Activated CD4-positive, alpha-beta T cell treated with anti-CD3 and anti-CD28 coated beads for 36 hours (primary cell): ENCODE measurements around the gene TAC1. TPM values are rescaled to one million over a fixed set of nuclear protein-coding genes. Genes with fewer than 3 reads are reported as not detected.

ENCODE experiments used
- ATAC-seq: fragments of 200-7000 bp; cut with Tn5 transposase; one replicate; pipeline ENCODE4 v1.10.0; 2021; ENCODE audit warnings: mild to moderate bottlenecking, moderate library complexity
- CTCF ChIA-PET: fragments of 350-600 bp; sonication (Branson Sonifier 250); formaldehyde crosslinking; loops from one replicate; lab custom pipeline; 2021; ENCODE audit warnings: antibody characterized with exemption; lab: Charles Lee
- POLR2A ChIA-PET: fragments of 350-600 bp; sonication (Branson Sonifier 250); formaldehyde crosslinking; loops from one replicate; lab custom pipeline; 2021; ENCODE audit warnings: antibody characterized with exemption, inconsistent platforms; lab: Charles Lee
- DNase-seq: peaks from one replicate; pipeline ENCODE4 v3.0.0-alpha.2; 2020
- H3K27ac Mint-ChIP-seq: one replicate; pipeline ENCODE4 v1.8.0; 2021; ENCODE audit warnings: mixed read lengths
- H3K27me3 Mint-ChIP-seq: one replicate; pipeline ENCODE4 v1.8.0; 2021; ENCODE audit warnings: mixed read lengths
- H3K36me3 Mint-ChIP-seq: one replicate; pipeline ENCODE4 v1.8.0; 2021; ENCODE audit warnings: low read depth, mixed read lengths
- H3K4me1 Mint-ChIP-seq: one replicate; pipeline ENCODE4 v1.8.0; 2021; ENCODE audit warnings: mixed read lengths
- H3K4me3 Mint-ChIP-seq: one replicate; pipeline ENCODE4 v1.8.0; 2021; ENCODE audit warnings: mild to moderate bottlenecking, moderate library complexity, mixed read lengths
- H3K9me3 Mint-ChIP-seq: one replicate; pipeline ENCODE4 v1.8.0; 2021; ENCODE audit warnings: low read depth, mixed read lengths
- intact Hi-C, 2 experiments: fragments of 100-400 bp; cut with DNase I in 1 of 2; cut with micrococcal nuclease in 1 of 2; formaldehyde crosslinking; loops; one replicate each; pipeline versions ENCODE4 v1.14.2 to v1.15.1; 2022 to 2024; cut with DNase I, micrococcal nuclease
- total RNA-seq, 2 experiments: library from RNA; stranded (reverse); gene quantifications; one replicate each; pipeline ENCODE4 v1.2.3, GENCODE V29; 2021

The TAC1 gene, protein sequence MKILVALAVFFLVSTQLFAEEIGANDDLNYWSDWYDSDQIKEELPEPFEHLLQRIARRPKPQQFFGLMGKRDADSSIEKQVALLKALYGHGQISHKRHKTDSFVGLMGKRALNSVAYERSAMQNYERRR
- total RNA-seq = under 1 TPM; 0.54 to 0.62 TPM

DNA sequence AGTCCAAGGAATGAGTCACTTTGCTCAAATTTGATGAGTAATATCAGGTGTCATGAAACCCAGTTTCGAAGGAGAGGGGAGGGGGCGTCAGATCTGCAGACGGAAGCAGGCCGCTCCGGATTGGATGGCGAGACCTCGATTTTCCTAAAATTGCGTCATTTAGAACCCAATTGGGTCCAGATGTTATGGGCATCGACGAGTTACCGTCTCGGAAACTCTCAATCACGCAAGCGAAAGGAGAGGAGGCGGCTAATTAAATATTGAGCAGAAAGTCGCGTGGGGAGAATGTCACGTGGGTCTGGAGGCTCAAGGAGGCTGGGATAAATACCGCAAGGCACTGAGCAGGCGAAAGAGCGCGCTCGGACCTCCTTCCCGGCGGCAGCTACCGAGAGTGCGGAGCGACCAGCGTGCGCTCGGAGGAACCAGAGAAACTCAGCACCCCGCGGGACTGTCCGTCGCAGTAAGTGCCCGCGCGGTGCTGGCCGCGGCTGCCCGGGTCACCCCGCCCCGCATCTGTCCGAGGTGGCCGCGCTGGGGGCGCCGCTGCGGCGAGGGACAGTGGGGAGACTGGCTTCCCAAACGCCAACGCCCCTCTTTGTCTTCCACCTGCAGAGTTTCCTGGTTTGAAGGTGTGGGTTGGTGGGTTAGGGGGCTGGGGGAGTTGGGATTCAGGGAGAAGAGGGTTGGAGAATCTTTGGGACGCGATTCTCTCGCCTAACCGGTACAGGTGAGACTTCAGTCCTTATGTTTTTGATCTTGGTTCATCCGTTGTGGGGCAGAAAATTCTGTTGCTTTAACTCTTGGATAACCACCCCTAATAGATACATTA lies at the start of gene TAC1:
TAC1 (plus strand) TSS at position 351 of the 829 bp plus-strand sequence. CDS start 527 bp downstream, outside the sequence.
- H3K4me3 Mint-ChIP-seq = peak within 1 kb of the TSS; percentile 27

GRCh38 chr7:97685952-97686351 lies 45.9 kb upstream of the TAC1 start:
- no peak overlapping the region for H3K4me3 Mint-ChIP-seq
- POLR2A ChIA-PET = no interaction called here
- ATAC-seq = no peak

More for the DNA sequence above, at the start of gene TAC1:
- ChIA-PET CTCF (no interaction called here), POLR2A (interaction anchor here (0.7 kb wide), 1 partner anchor 140 kb away, joined by 3 read pairs; the partner anchor contains the start of gene ASNS)
- Mint-ChIP-seq H3K9me3 (no peaks in the 10 kb centered on the region), H3K4me1 (peaks cover 25% of the 10 kb centered on the region), H3K36me3 (no peaks in the 10 kb centered on the region), H3K27me3 (peaks cover 58% of the 10 kb centered on the region), H3K27ac (no peak within 1 kb of the TSS)
- intact Hi-C loops = loop anchor here in 1 of 2 experiments (5.0 to 10.0 kb wide), 2 partner anchors 707 to 735 kb away; partner anchors contain the start of gene DLX5
- ATAC-seq (no peak), DNase-seq (peak; percentile 20)

DNA sequence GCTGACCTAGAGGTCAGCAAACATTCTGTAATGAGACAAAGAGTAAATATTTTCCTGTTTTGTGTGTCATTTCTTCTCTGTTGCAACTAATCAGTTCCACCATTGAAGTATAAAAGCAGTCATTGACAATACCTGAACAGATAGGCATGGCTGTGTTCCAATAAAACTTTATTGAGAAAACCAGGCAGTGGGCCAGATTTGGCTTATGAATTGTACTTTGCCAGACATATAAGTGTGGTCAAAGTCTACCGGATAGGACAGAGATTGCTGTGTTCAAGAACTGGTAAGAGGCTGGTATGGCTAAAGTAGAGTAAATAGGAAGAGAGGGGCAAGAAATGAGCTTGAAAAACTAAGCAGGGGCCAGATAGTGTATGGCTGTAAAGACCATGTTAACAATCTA lies 38.3 kb upstream of the TAC1 start:
- ATAC-seq (no peak), DNase-seq (no peak)
- no peak overlapping the region for H3K27ac Mint-ChIP-seq
- intact Hi-C loops = no loop called here
- H3K36me3 Mint-ChIP-seq = no peaks in the 10 kb centered on the region
- no peaks in the 10 kb centered on the region for H3K9me3 Mint-ChIP-seq
- H3K27me3 Mint-ChIP-seq = peaks cover 3% of the 10 kb centered on the region
- no peak overlapping the region for H3K4me3 Mint-ChIP-seq
- H3K4me1 Mint-ChIP-seq = no peaks in the 10 kb centered on the region
- ChIA-PET POLR2A (no interaction called here), CTCF (no interaction called here)

More at GRCh38 chr7:97685952-97686351, 45.9 kb upstream of the TAC1 start:
- Mint-ChIP-seq H3K36me3 (no peaks in the 10 kb centered on the region), H3K9me3 (no peaks in the 10 kb centered on the region), H3K4me1 (no peaks in the 10 kb centered on the region), H3K27me3 (peaks cover 4% of the 10 kb centered on the region), H3K27ac (no peak overlapping the region)
- intact Hi-C loops = no loop called here
- no peak for DNase-seq
- CTCF ChIA-PET = no interaction called here

DNA sequence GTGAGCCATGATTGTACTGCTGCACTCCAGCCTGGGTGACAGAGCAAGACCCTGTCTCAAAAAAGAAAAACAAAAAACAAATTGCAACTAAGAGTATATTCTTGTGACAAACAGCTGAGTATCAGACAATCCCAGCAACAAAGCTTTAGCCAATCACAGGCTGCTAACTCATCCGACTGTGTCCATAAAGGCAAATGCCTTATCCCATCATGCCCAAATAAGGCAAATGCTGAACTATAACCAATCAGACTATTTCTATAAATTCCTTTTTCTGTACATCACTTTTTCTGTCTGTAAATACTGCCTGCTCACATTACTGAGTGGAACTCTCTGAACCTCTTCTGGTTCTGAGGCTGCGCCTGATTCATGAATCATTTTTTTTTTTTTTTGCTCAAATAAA lies 37.5 kb upstream of the TAC1 start:
- no peaks in the 10 kb centered on the region for H3K9me3 Mint-ChIP-seq
- POLR2A ChIA-PET = no interaction called here
- no peaks in the 10 kb centered on the region for H3K36me3 Mint-ChIP-seq
- H3K27ac Mint-ChIP-seq = no peak overlapping the region
- peaks cover 6% of the 10 kb centered on the region for H3K27me3 Mint-ChIP-seq
- CTCF ChIA-PET = no interaction called here
- intact Hi-C loops = no loop called here
- no peak overlapping the region for H3K4me3 Mint-ChIP-seq
- no peaks in the 10 kb centered on the region for H3K4me1 Mint-ChIP-seq
- no peak for DNase-seq
- ATAC-seq = no peak

DNA sequence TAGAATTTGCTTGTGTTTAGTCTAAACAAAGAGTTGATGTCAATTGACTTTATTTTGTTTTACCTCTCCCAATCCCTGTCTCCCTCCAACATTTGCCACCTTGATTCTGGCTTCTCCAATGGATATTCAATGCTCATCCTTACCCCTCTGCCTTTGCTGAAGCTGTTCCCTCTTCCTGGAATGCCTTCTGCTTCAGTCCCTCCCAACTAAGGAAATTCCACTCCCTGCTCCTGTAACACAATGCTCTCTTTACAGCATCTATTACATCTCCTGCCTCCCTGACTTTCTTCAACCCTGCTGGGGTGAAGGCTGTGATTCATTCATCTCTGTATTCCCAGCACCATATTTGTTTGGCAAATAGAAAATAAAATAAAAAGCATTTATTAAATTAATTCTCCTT lies 34.5 kb upstream of the TAC1 start:
- CTCF ChIA-PET = no interaction called here
- H3K4me1 Mint-ChIP-seq = no peaks in the 10 kb centered on the region
- peaks cover 6% of the 10 kb centered on the region for H3K27me3 Mint-ChIP-seq
- H3K27ac Mint-ChIP-seq = no peak overlapping the region
- no peaks in the 10 kb centered on the region for H3K36me3 Mint-ChIP-seq
- POLR2A ChIA-PET = no interaction called here
- no peak for ATAC-seq
- DNase-seq = no peak
- peaks cover 5% of the 10 kb centered on the region for H3K9me3 Mint-ChIP-seq
- intact Hi-C loops = no loop called here
- H3K4me3 Mint-ChIP-seq = no peak overlapping the region

GRCh38 chr7:97722386-97722785 lies 9.5 kb upstream of the TAC1 start:
- H3K27me3 Mint-ChIP-seq = peaks cover 4% of the 10 kb centered on the region
- H3K4me1 Mint-ChIP-seq = no peaks in the 10 kb centered on the region
- no peak for ATAC-seq
- CTCF ChIA-PET = no interaction called here
- no peaks in the 10 kb centered on the region for H3K9me3 Mint-ChIP-seq
- H3K27ac Mint-ChIP-seq = no peak overlapping the region
- no peak for DNase-seq
- no peak overlapping the region for H3K4me3 Mint-ChIP-seq
- H3K36me3 Mint-ChIP-seq = no peaks in the 10 kb centered on the region
- intact Hi-C loops = no loop called here
- POLR2A ChIA-PET = no interaction called here

GRCh38 chr7:97732565-97733275 lies 834 bp downstream of the TAC1 start:
- no peak for ATAC-seq
- no peak overlapping the region for H3K27ac Mint-ChIP-seq
- ChIA-PET POLR2A (interaction anchor here (0.7 kb wide), 1 partner anchor 139 kb away, joined by 3 read pairs; the partner anchor contains the start of gene ASNS), CTCF (no interaction called here)
- H3K27me3 Mint-ChIP-seq = peaks cover 58% of the 10 kb centered on the region
- intact Hi-C loops = loop anchor here in 1 of 2 experiments (5.0 to 10.0 kb wide), 2 partner anchors 708 to 735 kb away; partner anchors contain the start of gene DLX5
- H3K36me3 Mint-ChIP-seq = no peaks in the 10 kb centered on the region
- H3K4me1 Mint-ChIP-seq = peaks cover 25% of the 10 kb centered on the region
- H3K4me3 Mint-ChIP-seq = peak overlapping the region; percentile 15
- H3K9me3 Mint-ChIP-seq = no peaks in the 10 kb centered on the region
- DNase-seq = no peak

GRCh38 chr7:97733276-97734161 lies 1.6 kb downstream of the TAC1 start:
- no peaks in the 10 kb centered on the region for H3K36me3 Mint-ChIP-seq

DNA sequence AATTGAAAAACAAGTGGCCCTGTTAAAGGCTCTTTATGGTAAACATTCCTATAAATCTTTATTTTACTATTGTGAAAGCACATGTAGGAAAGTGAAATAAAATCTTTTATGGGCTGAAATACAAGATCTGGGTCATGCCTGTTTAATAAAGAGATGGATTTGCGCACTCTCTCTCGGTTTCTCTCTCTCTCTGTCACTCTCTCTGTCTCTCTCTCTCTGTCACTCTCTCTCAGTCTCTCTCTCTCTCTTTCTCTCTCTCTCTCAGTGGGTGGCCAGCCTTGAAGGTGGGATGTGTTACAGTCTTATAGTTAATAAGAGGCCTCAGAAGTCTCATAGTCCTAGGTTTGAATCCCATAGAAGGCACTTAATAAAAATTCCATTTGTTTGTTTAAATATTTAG lies 2.4 kb downstream of the TAC1 start:
- CTCF ChIA-PET = no interaction called here
- no peak overlapping the region for H3K27ac Mint-ChIP-seq
- no peak overlapping the region for H3K4me3 Mint-ChIP-seq
- intact Hi-C loops = loop anchor here in 1 of 2 experiments (5.0 to 10.0 kb wide), 2 partner anchors 709 to 737 kb away; partner anchors contain the start of gene DLX5
- ATAC-seq (no peak), DNase-seq (no peak)
- no peaks in the 10 kb centered on the region for H3K9me3 Mint-ChIP-seq
- H3K27me3 Mint-ChIP-seq = peaks cover 53% of the 10 kb centered on the region
- no peaks in the 10 kb centered on the region for H3K36me3 Mint-ChIP-seq
- H3K4me1 Mint-ChIP-seq = peaks cover 25% of the 10 kb centered on the region
- POLR2A ChIA-PET = no interaction called here

More at GRCh38 chr7:97733276-97734161, 1.6 kb downstream of the TAC1 start:
- POLR2A ChIA-PET = no interaction called here
- DNase-seq = peak; percentile 27
- Mint-ChIP-seq H3K27ac (no peak overlapping the region), H3K27me3 (peaks cover 56% of the 10 kb centered on the region), H3K4me1 (peaks cover 25% of the 10 kb centered on the region), H3K4me3 (no peak overlapping the region), H3K9me3 (no peaks in the 10 kb centered on the region)
- peak; percentile 30 for ATAC-seq
- intact Hi-C loops = loop anchor here in 1 of 2 experiments (5.0 to 10.0 kb wide), 2 partner anchors 709 to 736 kb away; partner anchors contain the start of gene DLX5
- CTCF ChIA-PET = no interaction called here

DNA sequence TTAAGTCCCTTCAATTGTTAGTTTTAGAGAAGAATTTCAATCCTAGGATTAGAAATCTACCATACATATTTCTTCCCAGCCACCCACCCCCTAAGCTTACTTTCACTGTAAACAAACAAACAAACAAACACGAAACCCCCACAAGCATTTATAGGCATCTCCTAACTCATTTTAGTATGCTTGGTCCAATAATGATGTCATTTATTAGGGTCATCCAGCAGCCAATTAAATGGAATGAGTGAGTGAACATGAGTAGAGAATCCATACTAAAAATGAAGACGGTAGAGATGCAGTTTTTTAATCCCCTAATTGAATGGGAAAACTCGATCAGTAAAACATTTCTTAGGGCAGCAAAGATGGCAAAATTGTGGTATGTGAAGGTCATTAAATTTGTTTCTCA lies 3.2 kb downstream of the TAC1 start:
- H3K27me3 Mint-ChIP-seq = peaks cover 48% of the 10 kb centered on the region
- H3K9me3 Mint-ChIP-seq = no peaks in the 10 kb centered on the region
- no peak overlapping the region for H3K27ac Mint-ChIP-seq

More for the DNA sequence above, 3.2 kb downstream of the TAC1 start:
- H3K36me3 Mint-ChIP-seq = no peaks in the 10 kb centered on the region
- CTCF ChIA-PET = no interaction called here
- POLR2A ChIA-PET = no interaction called here
- no peak for ATAC-seq
- intact Hi-C loops = loop anchor here in 1 of 2 experiments (10.0 kb wide), 1 partner anchor 710 kb away; the partner anchor contains the start of gene DLX5
- H3K4me3 Mint-ChIP-seq = no peak overlapping the region
- peaks cover 25% of the 10 kb centered on the region for H3K4me1 Mint-ChIP-seq
- no peak for DNase-seq
